22Rv1 (cell line): ENCODE measurements around the gene NRM.
A peak's percentile ranks its signal among the peaks of the same experiment; 100 is the strongest.

ENCODE experiments used
- H3K27ac ChIP-seq: fragments of 450-650 bp; 2 replicates; pipeline ENCODE4 v1.5.1; 2017
- CTCF ChIP-seq: fragments of 450-650 bp; IDR thresholded peaks from 2 replicates; pipeline ENCODE4 v1.5.1; 2017; ENCODE audit warnings: mild to moderate bottlenecking
- ZFX ChIP-seq: fragments of 450-650 bp; IDR thresholded peaks from 2 replicates; pipeline ENCODE4 v1.6.1; 2017; ENCODE audit warnings: antibody characterized with exemption, borderline replicate concordance

NRM gene

GRCh38 chr6:30647242-30648116 is 43.3 kb downstream of the NRM start:
- H3K27ac ChIP-seq: peak overlapping the region; percentile 91
- TF ChIP-seq ZFX (no peak), CTCF (no peak)

- TF ChIP-seq ZFX (no peak), CTCF (no peak)
- H3K27ac ChIP-seq: peak within 1 kb of the TSS; percentile 91
Observed at GRCh38 chr6:30646450-30647241, 44.1 kb downstream of the NRM start, which contains the start of gene C6orf136. TSS of gene C6orf136 (plus strand) at chr6:30647133. CDS start at chr6:30647232, 99 bp downstream.

- TF ChIP-seq ZFX: no peak
- TF ChIP-seq CTCF: no peak
- peak overlapping the region; percentile 91 for H3K27ac ChIP-seq
Observed at GRCh38 chr6:30645989-30646388, 44.8 kb downstream of the NRM start.

DNA sequence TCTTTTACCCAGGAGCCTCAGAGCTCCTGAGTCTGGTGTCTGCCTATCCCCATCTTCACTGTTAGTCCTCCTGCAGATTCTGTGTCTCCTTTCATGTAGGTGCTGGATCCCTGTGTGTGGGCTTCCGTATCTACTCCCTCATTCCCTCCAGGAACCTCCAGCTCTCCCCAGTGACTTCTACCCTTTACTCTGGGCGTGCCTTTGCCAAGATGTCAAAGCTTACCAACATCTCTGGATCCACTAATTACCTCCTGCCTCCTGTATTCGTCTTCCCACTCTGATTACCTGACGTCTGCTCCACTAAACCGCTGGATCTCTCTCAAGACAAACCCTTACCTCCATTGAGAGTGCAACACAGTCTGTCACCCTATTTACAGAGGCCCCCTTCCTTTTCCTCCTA is 46.0 kb downstream of the NRM start:
- no peak overlapping the region for H3K27ac ChIP-seq
- TF ChIP-seq CTCF (no peak), ZFX (no peak)

- no peak overlapping the region; the same call in 1 of the 2 replicates for H3K27ac ChIP-seq
- TF ChIP-seq ZFX (no peak), CTCF (no peak)
Observed at GRCh38 chr6:30643656-30644055, 47.1 kb downstream of the NRM start.

- no peak overlapping the region for H3K27ac ChIP-seq
- TF ChIP-seq CTCF: no peak
- no peak for TF ChIP-seq ZFX
Observed at GRCh38 chr6:30641048-30641447, 49.7 kb downstream of the NRM start.

GRCh38 chr6:30640481-30640880 is 50.3 kb downstream of the NRM start:
- TF ChIP-seq CTCF: no peak
- no peak for TF ChIP-seq ZFX
- H3K27ac ChIP-seq: no peak overlapping the region
